RWPE1 (cell line): Measurements from ENCODE around the gene TCEA2.

ENCODE experiments used
- CTCF ChIA-PET: fragments of 350-600 bp; sonication (Branson Sonifier 250); formaldehyde crosslinking; extraction: SDS; loops from one replicate; lab custom pipeline; 2021; lab: Yijun Ruan, JAX
- POLR2A ChIA-PET: fragments of 400-600 bp; formaldehyde crosslinking; extraction: SDS; loops from one replicate; lab custom pipeline; 2020; ENCODE audit warnings: antibody characterized with exemption; ENCODE audit not compliant: low non-redundant PET; lab: Yijun Ruan, JAX
- DNase-seq: peaks from one replicate; pipeline ENCODE4 v3.0.0; 2012; ENCODE audit warnings: low spot score
- H3K27ac ChIP-seq: fragments of 450-650 bp; 2 replicates; pipeline ENCODE4 v1.5.1; 2017
- CTCF ChIP-seq: fragments of 450-650 bp; conservative IDR thresholded peaks from 2 replicates; pipeline ENCODE4 v1.5.1; 2017; ENCODE audit warnings: low read depth, mild to moderate bottlenecking

Gene TCEA2

GRCh38 chr20:64077541-64077875 is 14.5 kb downstream of the TCEA2 start:
- DNase-seq, result no peak
- ChIA-PET CTCF (interaction anchor here (0.5 to 5.2 kb wide), 4 partner anchors 8 to 1489 kb away, joined by 4 to 38 read pairs (median 8); no protein-coding TSS in a partner anchor), POLR2A (interaction anchor here (1.0 kb wide), 1 partner anchor 9 kb away, joined by 3 read pairs; no protein-coding TSS in a partner anchor)
- TF ChIP-seq CTCF, result no peak
- peak overlapping the region; percentile 77 for H3K27ac ChIP-seq

DNA sequence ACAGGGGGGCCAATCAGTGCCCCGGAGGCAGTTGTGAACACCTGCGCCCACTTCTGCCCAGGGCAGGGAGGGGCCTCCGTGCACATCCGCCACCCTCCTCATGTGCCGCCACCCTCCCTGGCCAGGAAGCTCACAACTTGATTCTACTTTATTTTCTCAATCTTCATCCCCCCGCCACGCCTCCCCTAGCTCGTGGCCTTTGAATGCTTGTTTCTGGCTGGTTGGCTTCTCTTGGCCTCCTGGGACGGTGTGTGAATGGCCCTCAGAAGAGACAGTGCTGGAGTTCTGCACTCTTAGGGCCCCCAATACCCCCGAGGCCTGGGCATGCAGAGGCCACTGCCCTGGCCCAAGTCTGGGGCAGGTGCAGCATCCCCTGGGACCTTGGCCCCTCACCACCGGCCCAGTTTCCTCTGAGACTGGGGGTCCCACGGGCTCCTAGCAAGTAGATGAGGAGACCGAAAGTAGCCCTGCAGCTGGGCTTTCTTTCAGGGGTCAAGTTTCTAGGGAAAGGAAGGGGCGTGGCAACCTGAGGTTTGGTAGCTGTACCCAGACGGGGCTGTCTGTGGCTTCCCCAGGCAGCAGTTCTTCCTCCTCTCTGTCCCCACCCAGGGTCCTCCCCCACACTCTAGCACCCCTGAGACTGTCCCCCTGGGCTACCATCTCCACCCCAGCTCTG is 15.0 kb downstream of the TCEA2 start:
- ChIA-PET POLR2A (interaction anchor here (1.0 kb wide), 1 partner anchor 10 kb away, joined by 3 read pairs; no protein-coding TSS in a partner anchor), CTCF (interaction anchor here (0.5 to 6.6 kb wide), 5 partner anchors 8 to 1490 kb away, joined by 4 to 59 read pairs (median 10); no protein-coding TSS in a partner anchor)
- DNase-seq, result no peak
- no peak for TF ChIP-seq CTCF
- peak overlapping the region; percentile 77 for H3K27ac ChIP-seq

DNA sequence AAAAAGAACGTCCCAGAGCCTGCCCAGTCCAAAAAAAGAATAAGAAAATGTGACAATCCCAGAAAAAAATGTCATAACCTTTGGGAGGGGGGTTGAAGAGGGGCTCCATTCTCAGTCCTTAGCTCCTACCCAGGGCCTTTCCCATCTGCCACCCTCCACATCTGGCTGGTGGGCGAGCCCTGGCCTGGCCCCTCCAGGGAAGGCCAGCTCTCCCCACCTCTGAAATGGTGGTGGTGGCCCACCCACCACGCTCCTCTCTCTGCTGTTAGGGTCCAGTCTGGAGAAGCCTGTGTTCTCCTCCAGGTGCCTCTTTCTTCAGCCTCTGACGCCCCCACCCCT is 15.9 kb downstream of the TCEA2 start:
- H3K27ac ChIP-seq, result peak overlapping the region; percentile 77
- CTCF ChIA-PET, result interaction anchor here (0.6 to 6.6 kb wide), 8 partner anchors 9 to 799 kb away, joined by 3 to 59 read pairs (median 5); no protein-coding TSS in a partner anchor
- POLR2A ChIA-PET, result no interaction called here
- no peak for DNase-seq
- TF ChIP-seq CTCF, result no peak

GRCh38 chr20:64079273-64080012 is 16.4 kb downstream of the TCEA2 start, which contains the start of gene RGS19:
TSS of gene RGS19 (minus strand) at chr20:64079518. CDS start at chr20:64076886, 2,632 bp downstream.
- CTCF ChIA-PET, result interaction anchor here (0.6 to 6.6 kb wide), 9 partner anchors 10 to 799 kb away, joined by 3 to 59 read pairs (median 4); no protein-coding TSS in a partner anchor
- H3K27ac ChIP-seq, result peak within 1 kb of the TSS; percentile 77
- DNase-seq, result no peak
- POLR2A ChIA-PET, result no interaction called here
- no peak for TF ChIP-seq CTCF

DNA sequence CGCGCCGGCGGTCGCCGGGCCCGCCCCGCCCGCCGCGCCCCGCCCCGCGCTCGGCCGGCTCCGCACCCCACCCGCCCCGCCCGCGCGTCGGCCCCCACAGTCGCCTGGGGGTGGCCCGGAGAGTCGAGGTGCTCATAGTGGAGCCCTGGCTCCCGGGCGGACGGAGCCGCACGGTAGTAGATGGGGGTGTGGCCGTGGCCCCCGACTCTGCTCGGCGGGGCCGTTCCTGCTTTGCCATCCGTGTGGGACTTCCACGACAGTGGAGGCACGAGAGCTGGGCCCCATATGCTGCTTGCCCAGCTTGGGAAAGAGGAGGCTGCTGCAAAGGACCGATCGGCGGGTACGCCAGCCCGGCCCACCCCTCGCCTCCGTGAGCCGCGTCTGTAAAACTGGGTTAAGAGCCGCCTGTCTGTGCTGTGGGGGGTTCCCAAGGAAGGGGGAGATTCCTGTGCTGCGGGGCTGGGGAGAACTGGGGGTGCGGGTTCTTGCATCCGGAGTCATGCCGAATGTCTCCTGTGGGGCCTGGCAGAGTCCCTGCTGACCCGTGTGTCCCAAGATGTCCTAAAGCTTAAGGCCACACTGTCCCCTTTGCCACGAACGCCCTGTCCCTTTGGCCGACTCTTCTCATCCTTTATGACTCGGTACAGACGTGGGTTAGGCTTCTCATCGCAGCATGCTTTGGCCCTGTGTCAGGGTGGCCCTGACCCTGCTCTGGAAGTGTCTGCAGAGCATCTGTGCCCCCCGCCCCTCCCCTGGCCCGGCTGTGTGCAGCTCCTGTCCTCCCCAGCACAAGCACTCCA is 17.2 kb downstream of the TCEA2 start, which contains the start of gene OPRL1:
TSS of gene OPRL1 (plus strand) at position 70 of the 800 bp plus-strand sequence. CDS start 12,639 bp downstream, outside the sequence.
- TF ChIP-seq CTCF, result no peak
- ChIA-PET CTCF (interaction anchor here (0.6 to 6.6 kb wide), 8 partner anchors 8 to 995 kb away, joined by 3 to 59 read pairs (median 6); no protein-coding TSS in a partner anchor), POLR2A (no interaction called here)
- DNase-seq, result peak; percentile 69
- H3K27ac ChIP-seq, result peak within 1 kb of the TSS; percentile 77
